ENCODE results near the gene GSDME.

GSDME gene

GRCh38 chr7:24701261-24702235, 55.7 kb downstream of the GSDME start:
- no peak for DNase-seq

DNA sequence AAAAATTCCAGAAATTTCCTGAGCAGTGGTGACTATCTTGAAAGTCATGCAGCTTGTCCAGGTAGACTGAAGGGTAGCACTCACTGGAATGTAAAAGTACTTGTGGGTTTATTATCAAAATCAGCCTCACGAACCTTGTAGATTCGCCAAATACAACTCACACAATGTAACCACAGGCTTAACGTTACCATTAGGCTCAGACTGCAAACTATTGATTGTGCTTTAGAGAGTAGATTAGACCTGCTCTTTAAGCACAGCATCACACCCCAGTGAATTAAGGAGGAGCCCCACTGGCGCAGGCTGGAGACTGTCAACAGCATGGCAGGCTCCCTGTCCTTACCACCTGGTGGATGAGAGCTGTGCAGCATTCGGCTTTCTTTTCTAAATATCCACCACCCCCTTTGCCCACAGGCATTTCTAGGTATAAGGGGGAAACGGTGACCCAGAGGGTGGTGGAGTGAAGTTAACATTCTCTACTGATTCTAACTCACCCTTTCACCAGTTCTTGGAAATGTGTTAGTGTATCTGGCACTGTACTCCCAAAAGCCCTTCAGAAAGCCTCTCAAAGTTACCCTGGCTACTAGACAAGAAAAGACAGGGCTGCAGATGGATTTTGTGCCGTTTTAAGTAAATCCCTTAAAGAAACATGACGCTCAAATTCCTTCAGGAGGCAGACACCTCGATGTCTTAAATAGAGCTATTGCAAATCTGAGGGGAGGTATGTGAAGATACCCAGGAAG, 56.6 kb downstream of the GSDME start:
- no peak for DNase-seq

GRCh38 chr7:24698531-24699266, 58.6 kb downstream of the GSDME start:
- no peak for DNase-seq

DNA sequence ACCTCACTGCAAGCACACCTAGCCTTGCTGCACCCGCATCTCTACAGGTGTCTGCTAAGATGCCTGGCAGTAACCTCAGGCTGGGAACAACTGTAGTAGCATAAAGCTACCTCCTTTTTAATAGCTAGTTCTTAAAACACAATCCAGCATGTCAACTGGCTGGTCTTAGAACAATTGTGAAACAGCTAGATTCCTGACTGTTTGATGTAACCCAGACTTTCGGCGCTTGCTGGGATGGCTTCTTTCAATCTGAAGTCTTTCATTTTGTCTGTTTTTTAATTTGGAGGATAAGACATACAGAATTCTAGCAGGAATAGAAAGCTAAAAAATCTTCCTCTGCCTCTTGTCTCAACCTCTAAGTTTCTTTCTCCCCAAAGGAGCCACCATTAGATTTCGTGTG, 59.8 kb downstream of the GSDME start:
- DNase-seq = no peak

DNA sequence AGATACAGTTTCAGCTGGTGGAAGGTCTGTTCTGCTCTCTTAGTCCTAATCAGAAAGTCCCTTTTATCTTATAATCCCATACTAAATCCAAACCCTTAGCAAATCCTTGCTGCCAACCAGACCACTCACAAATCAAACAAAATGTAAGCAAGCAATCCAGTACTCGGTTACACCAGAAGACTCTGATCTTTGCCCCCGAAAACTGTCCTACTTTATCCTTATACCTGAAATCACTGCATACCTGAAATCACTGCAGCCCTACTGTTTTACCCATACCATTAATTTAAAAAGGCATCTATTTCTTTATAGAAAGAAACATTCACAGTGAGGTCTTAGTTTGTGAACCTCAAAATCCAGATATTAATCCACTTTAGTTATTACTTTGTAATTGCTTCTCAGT, 64.7 kb downstream of the GSDME start:
- no peak for DNase-seq

DNA sequence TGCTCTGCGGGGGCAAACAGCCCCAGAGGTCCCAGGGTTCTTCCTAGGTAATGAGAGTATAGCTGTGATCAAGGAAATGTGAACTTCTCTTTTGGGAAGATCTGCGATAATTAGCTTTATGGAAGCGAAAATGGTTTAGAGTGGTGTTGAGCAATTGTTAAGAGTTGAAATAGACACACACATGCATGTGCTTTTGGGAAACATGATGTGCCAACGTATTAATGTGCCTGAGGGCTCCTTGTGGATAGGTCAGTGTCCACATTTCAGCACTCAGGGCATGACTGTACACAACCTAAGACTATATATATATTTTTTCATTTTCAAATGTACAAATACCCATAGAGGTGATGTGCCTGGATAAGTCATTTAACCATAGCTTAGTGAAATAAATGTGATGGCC, 67.0 kb downstream of the GSDME start:
- DNase-seq = no peak

GRCh38 chr7:24685708-24686107, 71.6 kb downstream of the GSDME start:
- no peak for DNase-seq

DNA sequence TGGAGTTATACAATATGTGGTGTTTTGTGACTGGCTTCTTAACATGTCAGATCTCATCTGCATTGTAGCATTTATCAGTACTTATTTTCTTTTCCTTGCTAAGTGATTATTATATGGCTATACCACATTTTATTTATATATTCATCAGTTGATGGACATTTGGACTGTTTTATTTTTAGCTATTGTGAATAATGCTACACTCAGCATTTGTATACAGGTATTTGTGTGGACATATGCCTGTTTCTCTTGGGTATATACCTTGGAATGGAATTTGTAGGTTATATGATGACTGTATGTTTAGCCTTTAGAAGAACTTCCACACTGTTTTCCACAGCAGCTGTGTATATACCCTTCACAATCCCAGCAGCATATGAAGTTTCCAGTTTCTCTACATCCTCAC, 86.5 kb downstream of the GSDME start:
- DNase-seq = no peak

DNA sequence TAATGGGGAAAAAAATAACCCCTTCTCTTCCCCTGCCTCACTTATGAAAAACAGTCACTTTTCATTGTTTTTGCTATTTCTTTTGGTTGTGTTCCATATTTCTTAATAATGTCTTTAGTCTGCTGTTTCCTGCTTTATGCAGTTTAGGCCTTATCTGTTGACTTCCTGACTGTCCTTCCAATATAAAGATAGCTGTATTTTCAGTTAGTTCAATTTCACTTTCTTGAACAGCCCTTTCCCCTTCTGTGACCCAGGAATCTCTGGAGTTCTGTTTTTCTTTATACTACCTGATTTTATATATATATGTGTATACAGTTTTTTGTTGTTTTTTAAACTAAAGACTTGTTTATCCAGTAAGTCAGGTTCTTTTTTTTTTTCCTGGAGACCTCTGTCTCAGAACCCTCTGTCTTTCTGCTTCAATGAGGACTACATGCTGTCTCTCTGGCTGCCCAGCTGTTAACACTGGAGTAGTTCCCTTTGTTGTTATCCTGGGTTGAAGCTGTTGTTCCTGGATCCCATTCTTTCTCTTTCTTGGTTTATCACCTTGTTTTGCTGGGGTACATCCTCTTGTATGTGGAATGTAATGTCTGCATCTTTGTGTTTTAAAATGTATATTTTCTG, 87.2 kb downstream of the GSDME start:
- no peak for DNase-seq

GRCh38 chr7:24668927-24669635, 88.2 kb downstream of the GSDME start:
- no peak for DNase-seq

DNA sequence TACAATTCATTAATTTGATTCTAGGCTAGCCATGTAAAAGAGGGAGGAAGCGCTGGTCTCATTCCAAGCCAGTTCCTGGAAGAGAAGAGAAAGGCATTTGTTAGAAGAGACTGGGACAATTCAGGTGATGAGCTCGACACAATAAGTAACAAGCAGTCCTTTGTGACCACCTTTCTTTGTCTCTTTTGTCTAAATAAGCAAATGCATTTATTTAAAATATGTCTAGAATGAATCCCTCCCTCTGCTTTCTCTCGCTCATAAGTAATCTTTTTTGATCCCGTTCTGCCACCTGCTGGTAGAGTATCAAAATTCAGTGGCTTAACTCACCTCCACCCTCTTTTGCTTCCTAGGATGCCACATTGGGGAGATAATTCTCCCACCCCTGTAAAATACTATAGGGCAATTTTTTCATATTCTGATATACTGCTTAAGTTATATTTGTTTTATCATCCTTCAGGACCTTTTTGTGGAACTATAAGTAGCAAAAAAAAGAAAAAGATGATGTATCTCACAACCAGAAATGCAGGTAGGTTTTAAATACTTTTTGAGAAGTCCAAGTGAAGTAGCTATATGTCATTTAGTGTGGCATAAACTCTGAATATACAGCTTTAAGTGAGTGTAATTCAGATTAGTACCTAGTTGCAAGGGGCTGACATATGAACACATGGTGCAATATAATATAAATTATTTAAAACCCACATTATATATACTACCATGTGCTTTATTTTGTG, 91.5 kb downstream of the GSDME start:
- DNase-seq = no peak

DNA sequence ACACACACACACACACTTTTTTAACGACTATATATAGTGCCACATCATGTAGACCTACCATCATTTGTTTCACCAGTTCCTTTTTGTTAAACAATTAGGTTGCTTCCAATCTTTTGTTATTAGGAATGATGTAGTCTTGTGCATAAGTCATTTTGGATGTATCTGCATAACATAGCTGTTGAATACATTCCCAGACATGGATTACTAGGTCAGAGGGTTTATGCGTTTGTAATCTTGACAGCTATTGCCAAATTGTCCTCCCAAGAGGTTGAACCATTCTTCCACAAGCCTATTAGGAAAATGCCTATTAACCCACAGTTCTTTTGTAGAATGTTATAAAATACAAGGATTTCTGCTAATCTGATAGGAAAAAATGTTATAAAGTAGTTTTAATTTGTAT, 96.7 kb downstream of the GSDME start:
- DNase-seq = no peak

- DNase-seq = no peak
Measured at GRCh38 chr7:24659505-24659904, 97.8 kb downstream of the GSDME start.

GRCh38 chr7:24657980-24658379, 99.3 kb downstream of the GSDME start:
- DNase-seq = no peak

GRCh38 chr7:24656608-24657007, 100.7 kb downstream of the GSDME start:
- DNase-seq = no peak

DNA sequence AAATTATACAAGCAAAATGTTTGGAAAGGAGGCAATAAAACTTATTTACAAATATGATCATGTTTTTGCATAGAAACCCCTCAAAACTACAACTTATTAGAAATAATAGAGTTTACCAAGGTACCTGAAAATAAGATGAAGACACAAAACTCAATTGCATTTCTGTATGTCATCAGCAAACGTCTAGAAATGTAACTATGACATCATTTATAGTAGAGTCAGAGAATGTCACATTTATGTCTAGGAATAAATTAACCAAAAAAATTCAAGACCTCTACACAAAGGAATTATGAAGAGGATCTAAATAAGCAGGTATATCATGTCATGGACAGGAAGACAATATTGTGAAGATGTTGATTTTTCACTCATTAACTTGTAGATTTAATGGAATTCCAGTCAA, 103.0 kb downstream of the GSDME start:
- DNase-seq = no peak

DNA sequence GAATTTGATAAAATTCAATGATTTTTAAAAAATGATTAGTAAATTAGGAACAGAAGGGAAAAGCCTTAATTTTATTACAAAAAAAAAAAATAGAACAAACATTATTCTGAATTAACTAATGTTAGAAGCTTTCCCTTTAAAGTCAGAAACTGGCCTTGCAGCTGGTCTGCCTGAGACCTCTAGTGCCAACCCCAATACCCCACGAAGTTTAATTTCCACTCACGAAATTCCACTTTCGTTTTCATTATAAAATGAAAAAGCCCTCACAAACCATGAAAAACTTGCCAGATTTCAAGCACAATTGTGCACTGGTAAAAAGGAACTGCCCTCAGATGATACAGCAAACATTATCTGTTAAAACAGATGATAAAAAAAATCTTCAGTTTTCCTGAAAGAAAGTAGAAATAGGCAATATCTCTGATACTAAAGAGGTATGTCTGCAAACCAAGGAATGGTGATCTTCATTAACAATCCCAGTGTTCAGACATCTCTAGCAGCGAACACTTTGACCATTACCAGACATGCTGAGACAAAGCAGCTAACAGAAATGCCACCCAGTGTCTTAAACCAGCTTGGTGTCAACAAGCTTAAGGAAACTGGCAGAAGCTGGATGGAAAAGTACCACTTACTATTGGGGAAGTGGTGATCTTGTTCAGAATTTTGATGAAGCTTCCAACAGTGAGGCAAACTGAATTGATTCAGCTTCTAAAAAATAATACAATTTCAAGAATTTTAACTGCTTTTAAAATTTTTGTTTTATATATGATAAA, 103.8 kb downstream of the GSDME start:
- DNase-seq = no peak

DNA sequence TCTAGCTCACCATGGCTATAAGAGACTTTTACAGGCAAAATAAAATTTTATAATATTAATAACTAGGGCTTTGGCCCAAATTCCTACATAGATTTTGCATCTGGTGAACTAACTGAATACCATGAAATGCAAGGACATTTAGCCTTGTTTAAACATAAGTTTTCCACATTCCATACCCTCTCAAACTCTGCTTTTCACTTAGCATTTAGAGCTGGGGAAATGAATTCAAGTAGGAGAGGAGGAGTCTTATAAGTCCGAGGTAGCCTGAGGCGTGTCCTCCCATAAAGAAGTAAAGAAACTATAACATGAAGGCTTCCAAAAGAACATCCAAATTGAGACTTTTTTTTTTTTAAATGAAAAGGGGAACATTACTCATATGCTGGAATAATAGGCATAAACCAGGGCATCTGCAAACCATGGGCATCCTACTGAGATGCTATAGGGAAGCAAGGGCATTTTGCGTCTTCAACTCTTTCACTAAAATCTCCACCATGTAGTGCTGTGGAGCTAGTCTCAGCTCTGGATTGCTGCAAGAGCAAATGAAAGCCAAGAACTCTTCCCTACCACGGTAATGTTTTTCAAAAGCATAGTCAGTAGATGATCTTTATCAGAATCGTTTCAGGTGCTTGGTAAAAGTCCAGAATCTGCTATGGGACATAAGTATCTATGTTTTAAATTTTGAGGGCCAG, 104.9 kb downstream of the GSDME start:
- DNase-seq = no peak

Measured in activated naive CD4-positive, alpha-beta T cell (primary cell).